ENCODE data around the gene COPS2. TPM values are rescaled to one million over a fixed set of nuclear protein-coding genes. Genes with fewer than 3 reads are reported as not detected.
"Not testable (repeated sequence)": the region's sequence is repeated elsewhere in the genome, so short reads cannot be mapped to it uniquely, and the experiment has no call there.

Gene COPS2
- polyA plus RNA-seq, 1 donor (not counting 4 experiments of a cell fraction or from before 2014, with no cell fraction given): 114 TPM

DNA sequence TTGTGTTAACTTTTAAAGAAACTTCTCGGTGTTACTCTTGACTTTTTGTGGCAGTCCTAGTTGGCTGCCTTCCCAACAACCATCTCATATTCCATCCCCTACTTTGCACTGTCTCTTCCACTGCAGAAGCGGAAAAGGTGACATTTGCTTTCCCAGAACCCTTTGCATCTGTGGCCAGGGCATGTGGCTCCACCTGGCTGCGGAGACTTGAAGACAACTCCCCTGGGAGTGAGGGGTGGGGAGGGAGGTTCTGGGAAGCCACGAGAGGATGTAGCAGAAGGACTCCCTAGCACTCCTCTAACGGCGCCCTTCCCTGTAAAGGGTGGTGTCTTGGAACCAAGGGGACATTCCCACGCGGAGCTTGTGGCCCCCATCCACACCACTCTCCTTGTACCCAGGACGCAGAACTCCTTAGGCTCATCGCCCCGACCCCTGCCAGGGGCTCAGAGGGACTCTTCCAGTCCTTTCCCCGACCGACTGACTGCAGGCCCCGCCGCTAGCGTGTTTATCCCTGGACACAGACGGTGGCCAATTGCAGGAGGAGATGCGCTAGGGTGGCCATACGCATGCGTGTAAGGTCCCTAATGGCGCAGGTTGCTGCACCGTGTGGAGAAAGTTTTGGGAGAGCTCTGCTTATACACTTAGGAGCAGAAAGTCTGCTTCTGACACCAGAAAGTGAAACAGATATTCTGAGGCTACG, 75.9 kb downstream of the COPS2 start:
- TF ChIP-seq, protein P1, sequence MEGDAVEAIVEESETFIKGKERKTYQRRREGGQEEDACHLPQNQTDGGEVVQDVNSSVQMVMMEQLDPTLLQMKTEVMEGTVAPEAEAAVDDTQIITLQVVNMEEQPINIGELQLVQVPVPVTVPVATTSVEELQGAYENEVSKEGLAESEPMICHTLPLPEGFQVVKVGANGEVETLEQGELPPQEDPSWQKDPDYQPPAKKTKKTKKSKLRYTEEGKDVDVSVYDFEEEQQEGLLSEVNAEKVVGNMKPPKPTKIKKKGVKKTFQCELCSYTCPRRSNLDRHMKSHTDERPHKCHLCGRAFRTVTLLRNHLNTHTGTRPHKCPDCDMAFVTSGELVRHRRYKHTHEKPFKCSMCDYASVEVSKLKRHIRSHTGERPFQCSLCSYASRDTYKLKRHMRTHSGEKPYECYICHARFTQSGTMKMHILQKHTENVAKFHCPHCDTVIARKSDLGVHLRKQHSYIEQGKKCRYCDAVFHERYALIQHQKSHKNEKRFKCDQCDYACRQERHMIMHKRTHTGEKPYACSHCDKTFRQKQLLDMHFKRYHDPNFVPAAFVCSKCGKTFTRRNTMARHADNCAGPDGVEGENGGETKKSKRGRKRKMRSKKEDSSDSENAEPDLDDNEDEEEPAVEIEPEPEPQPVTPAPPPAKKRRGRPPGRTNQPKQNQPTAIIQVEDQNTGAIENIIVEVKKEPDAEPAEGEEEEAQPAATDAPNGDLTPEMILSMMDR (optimal IDR thresholded peaks at IDR 0.05 in 1 of 3, IDR thresholded peaks at IDR 0.05 in 1 of 3, conservative IDR thresholded peaks at IDR 0.05 in 1 of 3; ENCODE audit: extremely low read depth in 1 of 3, insufficient read depth in 2 of 3, low read length in 3 of 3): no peak
- TF ChIP-seq EZH2 (IDR thresholded peaks at IDR 0.05; ENCODE audit: low read length): no peak
- dilution Hi-C loops (cut with MboI; ENCODE audit: extremely low pct_ligation_motif_present, low sequenced_read_pairs): no loop called here
- Histone ChIP-seq H3K9me3 (ENCODE audit: control insufficient read depth, low read depth, low read length) (no peaks in the 10 kb centered on the region), H3K79me2 (ENCODE audit: control insufficient read depth, insufficient read depth, low read length) (no peaks in the 10 kb centered on the region), H3K36me3 (ENCODE audit: control insufficient read depth in 2 of 2, extremely low read depth in 1 of 2, insufficient read depth in 2 of 2, low read length in 2 of 2) (no peaks in the 10 kb centered on the region), H3K9me1 (ENCODE audit: control insufficient read depth, extremely low read depth, insufficient read depth, low read length) (no peaks in the 10 kb centered on the region), H2AFZ (ENCODE audit: control insufficient read depth, low read length) (no peak overlapping the region), H3K27me3 (ENCODE audit: control insufficient read depth, extremely low read depth, insufficient read depth, low read length) (no peaks in the 10 kb centered on the region), H3K9ac (ENCODE audit: control insufficient read depth, extremely low read depth, insufficient read depth, low read length) (no peak overlapping the region), H3K27ac (ENCODE audit: control insufficient read depth, insufficient read depth, low read length) (no peak overlapping the region), H3K4me2 (ENCODE audit: control insufficient read depth, extremely low read depth, insufficient read depth, low read depth, low read length) (no peak overlapping the region), H4K20me1 (ENCODE audit: control insufficient read depth, extremely low read depth, insufficient read depth, low read length) (no peaks in the 10 kb centered on the region), H3K4me3 (ENCODE audit: control insufficient read depth in 2 of 3, extremely low read depth in 1 of 3, insufficient read depth in 2 of 3, low read depth in 1 of 3, low read length in 3 of 3) (no peak overlapping the region), H3K4me1 (ENCODE audit: control insufficient read depth, extremely low read depth, insufficient read depth, low read length) (no peaks in the 10 kb centered on the region)
- no peak for DNase-seq (ENCODE audit: low read depth, low spot score)
- no peak for FAIRE-seq

DNA sequence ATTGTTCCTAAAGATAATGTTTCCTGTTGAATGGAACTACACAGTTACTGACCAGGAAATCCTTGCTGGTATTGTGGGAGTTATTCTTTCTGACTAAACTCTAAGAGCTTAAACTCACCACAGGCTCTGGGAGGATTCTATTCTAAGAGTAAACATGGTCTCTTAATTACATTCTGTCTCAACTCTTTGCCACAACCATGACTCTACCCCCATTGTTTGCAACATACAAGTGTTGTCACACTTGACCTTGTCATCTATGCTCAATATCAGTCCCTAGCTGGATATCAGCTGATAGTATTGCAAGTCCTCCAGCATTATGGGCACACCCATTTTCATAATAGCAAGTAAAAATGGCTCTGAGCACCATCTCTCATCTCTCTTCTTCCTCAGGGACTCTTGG, 79.5 kb downstream of the COPS2 start:
- DNase-seq (ENCODE audit: low read depth, low spot score) (no peak), FAIRE-seq (no peak)
- Histone ChIP-seq H3K36me3 (ENCODE audit: control insufficient read depth in 2 of 2, extremely low read depth in 1 of 2, insufficient read depth in 2 of 2, low read length in 2 of 2) (no peaks in the 10 kb centered on the region), H3K27me3 (ENCODE audit: control insufficient read depth, extremely low read depth, insufficient read depth, low read length) (no peaks in the 10 kb centered on the region), H3K4me2 (ENCODE audit: control insufficient read depth, extremely low read depth, insufficient read depth, low read depth, low read length) (no peak overlapping the region), H3K9ac (ENCODE audit: control insufficient read depth, extremely low read depth, insufficient read depth, low read length) (no peak overlapping the region), H2AFZ (ENCODE audit: control insufficient read depth, low read length) (no peak overlapping the region), H3K79me2 (ENCODE audit: control insufficient read depth, insufficient read depth, low read length) (no peaks in the 10 kb centered on the region), H3K9me1 (ENCODE audit: control insufficient read depth, extremely low read depth, insufficient read depth, low read length) (no peaks in the 10 kb centered on the region), H3K4me3 (ENCODE audit: control insufficient read depth in 2 of 3, extremely low read depth in 1 of 3, insufficient read depth in 2 of 3, low read depth in 1 of 3, low read length in 3 of 3) (no peak overlapping the region), H3K9me3 (ENCODE audit: control insufficient read depth, low read depth, low read length) (no peaks in the 10 kb centered on the region), H3K27ac (ENCODE audit: control insufficient read depth, insufficient read depth, low read length) (no peak overlapping the region), H3K4me1 (ENCODE audit: control insufficient read depth, extremely low read depth, insufficient read depth, low read length) (no peaks in the 10 kb centered on the region), H4K20me1 (ENCODE audit: control insufficient read depth, extremely low read depth, insufficient read depth, low read length) (no peaks in the 10 kb centered on the region)
- dilution Hi-C loops (cut with MboI; ENCODE audit: extremely low pct_ligation_motif_present, low sequenced_read_pairs): no loop called here
- TF ChIP-seq, protein P1 (optimal IDR thresholded peaks at IDR 0.05 in 1 of 3, IDR thresholded peaks at IDR 0.05 in 1 of 3, conservative IDR thresholded peaks at IDR 0.05 in 1 of 3; ENCODE audit: extremely low read depth in 1 of 3, insufficient read depth in 2 of 3, low read length in 3 of 3): no peak
- no peak for TF ChIP-seq EZH2 (IDR thresholded peaks at IDR 0.05; ENCODE audit: low read length)

- H3K9me3 ChIP-seq (ENCODE audit: control insufficient read depth, low read depth, low read length); dilution Hi-C loops (cut with MboI; ENCODE audit: extremely low pct_ligation_motif_present, low sequenced_read_pairs); H3K4me3 ChIP-seq (ENCODE audit: control insufficient read depth in 2 of 3, extremely low read depth in 1 of 3, insufficient read depth in 2 of 3, low read depth in 1 of 3, low read length in 3 of 3); H3K9me1 ChIP-seq (ENCODE audit: control insufficient read depth, extremely low read depth, insufficient read depth, low read length); H3K27ac ChIP-seq (ENCODE audit: control insufficient read depth, insufficient read depth, low read length); H3K9ac ChIP-seq (ENCODE audit: control insufficient read depth, extremely low read depth, insufficient read depth, low read length); H3K27me3 ChIP-seq (ENCODE audit: control insufficient read depth, extremely low read depth, insufficient read depth, low read length); H3K4me2 ChIP-seq (ENCODE audit: control insufficient read depth, extremely low read depth, insufficient read depth, low read depth, low read length); H3K36me3 ChIP-seq (ENCODE audit: control insufficient read depth in 2 of 2, extremely low read depth in 1 of 2, insufficient read depth in 2 of 2, low read length in 2 of 2); DNase-seq (ENCODE audit: low read depth, low spot score); FAIRE-seq; H4K20me1 ChIP-seq (ENCODE audit: control insufficient read depth, extremely low read depth, insufficient read depth, low read length); H3K79me2 ChIP-seq (ENCODE audit: control insufficient read depth, insufficient read depth, low read length); H2AFZ ChIP-seq (ENCODE audit: control insufficient read depth, low read length); H3K4me1 ChIP-seq (ENCODE audit: control insufficient read depth, extremely low read depth, insufficient read depth, low read length): not testable (repeated sequence)
Observed at GRCh38 chr15:49074589-49075287, 80.7 kb downstream of the COPS2 start.

Data from keratinocyte (primary cell).